AG10803 (cell line): ENCODE results near the gene BLNK.

Experiments used
- DNase-seq: peaks from one replicate; pipeline ENCODE4 v3.0.0; 2010; ENCODE audit warnings: low read depth
- H3K4me3 ChIP-seq: 2 replicates; pipeline ENCODE4 v1.5.1; 2011; ENCODE audit warnings: mild to moderate bottlenecking, low read length, control low read depth
- CTCF ChIP-seq: conservative IDR thresholded peaks from 2 replicates; pipeline ENCODE4 v1.5.1; 2011; ENCODE audit warnings: mild to moderate bottlenecking, low read length, control low read depth, inconsistent platforms

BLNK gene

GRCh38 chr10:96153070-96153469, 118.3 kb downstream of the BLNK start:
- no peak for DNase-seq
- TF ChIP-seq CTCF: no peak
- no peak overlapping the region for H3K4me3 ChIP-seq

- no peak for TF ChIP-seq CTCF
- H3K4me3 ChIP-seq: no peak overlapping the region
- DNase-seq: no peak
These were observed 118.9 kb downstream of the BLNK start for GRCh38 chr10:96152437-96152836.
